IPS-20b (cell line): Measurements from ENCODE around the gene PTPRK.

Experiments
- H3K27ac ChIP-seq: one replicate; pipeline ENCODE4 v1.5.1; 2013; ENCODE audit warnings: low read length
- H3K27me3 ChIP-seq: 2 replicates; pipeline ENCODE4 v1.6.1; 2013; ENCODE audit warnings: mild to moderate bottlenecking, low read length, inconsistent platforms; ENCODE audit not compliant: insufficient read depth
- H3K36me3 ChIP-seq: 2 replicates; pipeline ENCODE4 v1.6.1; 2013; ENCODE audit warnings: low read depth, mild to moderate bottlenecking, inconsistent platforms, low read length, moderate library complexity; ENCODE audit not compliant: insufficient read depth
- H3K4me1 ChIP-seq: 2 replicates; pipeline ENCODE4 v1.6.1; 2013; ENCODE audit warnings: mild to moderate bottlenecking, control low read depth, inconsistent platforms, low read length, moderate library complexity; ENCODE audit not compliant: insufficient read depth
- H3K4me3 ChIP-seq: 2 replicates; pipeline ENCODE4 v1.5.1; 2013; ENCODE audit warnings: mild to moderate bottlenecking, low read length, inconsistent platforms
- H3K9ac ChIP-seq: 2 replicates; pipeline ENCODE4 v1.6.1; 2013; ENCODE audit warnings: low read depth, mild to moderate bottlenecking, inconsistent platforms, low read length, moderate library complexity
- H3K9me3 ChIP-seq: 2 replicates; pipeline ENCODE4 v1.6.1; 2013; ENCODE audit warnings: mild to moderate bottlenecking, low read depth, low read length, inconsistent platforms; ENCODE audit not compliant: insufficient read depth

Gene PTPRK

DNA sequence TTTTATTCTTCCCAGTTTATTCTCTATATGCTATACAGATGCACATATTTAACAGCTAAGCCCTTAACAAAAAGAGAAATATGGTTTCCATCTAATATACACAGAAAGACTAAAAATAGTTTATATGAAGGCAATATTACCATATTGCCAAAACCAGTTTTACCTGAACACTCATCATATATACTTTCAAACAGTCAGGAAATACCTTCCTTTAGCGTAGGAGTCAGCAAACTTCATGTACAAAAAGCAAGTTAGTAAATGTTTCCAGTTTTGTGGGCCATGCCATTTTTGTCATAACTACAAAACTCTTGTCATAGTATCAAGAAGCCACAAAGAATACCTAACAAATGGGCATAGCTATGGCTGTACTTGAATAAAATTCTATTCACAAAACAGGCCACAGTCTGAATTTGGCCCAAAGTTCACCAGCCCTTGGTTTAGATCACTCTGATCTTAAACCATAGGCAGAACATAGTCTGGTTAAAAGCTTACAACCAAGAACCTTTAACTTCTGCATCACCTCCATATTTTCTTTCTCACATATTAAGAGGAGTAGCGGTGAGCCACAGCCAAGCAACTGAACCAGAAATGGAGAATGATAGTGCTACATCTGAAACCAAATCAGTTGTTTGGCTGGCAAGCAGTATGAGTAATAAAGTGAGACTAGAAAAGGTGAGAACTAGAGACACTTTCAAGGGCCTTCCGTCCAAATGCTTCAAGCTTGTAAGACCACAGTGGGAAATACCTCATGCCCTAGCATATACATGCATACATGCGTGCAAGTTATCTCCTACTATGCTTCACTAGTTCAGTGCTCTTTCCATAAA, 116.6 kb downstream of the PTPRK start:
- Histone ChIP-seq H3K4me1 (peaks cover 4% of the 10 kb centered on the region; the same call in 1 of the 2 replicates), H3K27ac (no peak overlapping the region), H3K9me3 (no peaks in the 10 kb centered on the region), H3K27me3 (no peaks in the 10 kb centered on the region), H3K4me3 (no peak overlapping the region), H3K36me3 (no peaks in the 10 kb centered on the region), H3K9ac (no peak overlapping the region)

DNA sequence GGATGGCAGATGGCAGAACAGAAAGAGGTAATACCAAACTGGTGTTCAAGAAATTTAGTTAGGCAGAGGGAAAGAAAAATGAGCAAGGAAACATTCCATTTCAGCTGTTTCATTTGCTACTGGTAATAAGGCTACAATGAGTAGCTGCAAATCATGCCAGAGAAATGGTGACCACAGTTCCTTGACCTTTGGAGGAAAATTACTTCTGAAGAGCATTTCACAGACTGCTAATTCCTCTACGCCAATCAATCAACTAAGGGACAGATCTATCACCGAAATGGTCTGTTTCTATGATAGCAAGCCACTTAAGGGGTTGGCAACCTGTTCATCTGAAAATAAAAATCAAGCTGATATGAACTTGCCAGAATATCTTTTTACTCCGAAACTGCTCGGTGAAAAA, 119.5 kb downstream of the PTPRK start:
- Histone ChIP-seq H3K4me3 (no peak overlapping the region), H3K27ac (no peak overlapping the region), H3K4me1 (peaks cover 4% of the 10 kb centered on the region; the same call in 1 of the 2 replicates), H3K27me3 (no peaks in the 10 kb centered on the region), H3K9me3 (no peaks in the 10 kb centered on the region), H3K36me3 (peaks cover 2% of the 10 kb centered on the region; the same call in 1 of the 2 replicates), H3K9ac (no peak overlapping the region)

DNA sequence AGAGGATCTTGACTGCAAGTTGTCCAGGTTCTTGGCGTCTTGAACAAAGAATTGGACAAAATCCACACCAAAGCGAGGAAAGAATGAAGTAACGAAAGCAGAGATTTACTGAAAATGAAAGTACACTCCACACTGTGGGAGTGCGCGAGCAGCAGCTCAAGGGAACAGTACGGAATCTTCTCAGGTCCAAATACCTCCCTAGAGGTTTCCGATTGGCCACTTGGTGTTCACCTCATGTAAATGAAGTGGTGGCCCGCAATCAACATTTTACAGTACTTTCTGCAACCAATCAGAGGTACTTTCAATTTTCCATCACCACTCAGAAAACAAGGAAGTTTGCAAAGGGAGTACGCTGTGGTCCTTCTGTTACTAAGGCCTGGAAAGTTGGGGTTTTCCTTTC, 122.4 kb downstream of the PTPRK start:
- Histone ChIP-seq H3K27ac (no peak overlapping the region), H3K36me3 (peaks cover 2% of the 10 kb centered on the region; the same call in 1 of the 2 replicates), H3K9me3 (no peaks in the 10 kb centered on the region), H3K4me3 (no peak overlapping the region), H3K27me3 (no peaks in the 10 kb centered on the region), H3K9ac (no peak overlapping the region), H3K4me1 (peaks cover 4% of the 10 kb centered on the region; the same call in 1 of the 2 replicates)

DNA sequence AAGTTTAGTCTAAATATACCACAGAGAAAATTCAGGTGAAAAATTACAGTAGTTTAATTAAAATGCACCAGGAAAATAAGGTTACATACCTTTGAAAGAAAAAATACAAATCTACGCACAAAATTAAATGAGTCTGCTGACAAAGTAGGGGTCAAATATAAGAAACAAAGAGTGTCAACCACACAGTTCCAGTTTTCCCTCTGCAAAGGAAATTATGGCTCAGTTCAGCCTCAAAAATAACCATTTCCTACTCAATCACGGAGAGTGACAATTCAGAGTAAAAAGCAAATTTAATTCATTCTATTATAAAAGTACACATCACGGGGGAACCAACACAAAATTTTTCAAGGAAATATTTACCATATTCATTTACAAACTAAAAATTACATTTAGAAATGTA, 124.8 kb downstream of the PTPRK start:
- no peak overlapping the region for H3K4me3 ChIP-seq
- H3K27me3 ChIP-seq = no peaks in the 10 kb centered on the region
- H3K36me3 ChIP-seq = peaks cover 2% of the 10 kb centered on the region; the same call in 1 of the 2 replicates
- peaks cover 4% of the 10 kb centered on the region; the same call in 1 of the 2 replicates for H3K4me1 ChIP-seq
- H3K9ac ChIP-seq = no peak overlapping the region
- no peaks in the 10 kb centered on the region for H3K9me3 ChIP-seq
- no peak overlapping the region for H3K27ac ChIP-seq

DNA sequence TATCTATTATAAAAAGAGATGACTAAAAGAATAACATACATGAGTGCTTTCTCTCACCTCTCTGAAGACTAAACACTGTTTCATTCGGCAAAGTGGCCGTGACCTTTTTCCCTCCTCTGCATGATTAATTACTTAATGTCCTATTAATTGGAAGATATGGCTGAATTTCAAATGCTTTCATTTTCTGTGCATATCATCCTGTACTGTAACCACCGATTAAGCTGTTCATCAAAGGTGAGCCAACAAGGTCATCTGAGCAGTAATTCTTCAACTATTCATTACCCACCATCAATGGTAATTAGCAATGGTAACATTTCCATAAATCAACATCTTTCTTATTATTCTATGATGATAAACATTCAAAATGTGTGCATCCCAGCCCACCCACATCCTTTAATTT, 125.2 kb downstream of the PTPRK start:
- H3K27me3 ChIP-seq = no peaks in the 10 kb centered on the region
- no peaks in the 10 kb centered on the region for H3K9me3 ChIP-seq
- H3K9ac ChIP-seq = no peak overlapping the region
- peaks cover 2% of the 10 kb centered on the region; the same call in 1 of the 2 replicates for H3K36me3 ChIP-seq
- H3K27ac ChIP-seq = no peak overlapping the region
- H3K4me3 ChIP-seq = no peak overlapping the region
- peaks cover 4% of the 10 kb centered on the region; the same call in 1 of the 2 replicates for H3K4me1 ChIP-seq

DNA sequence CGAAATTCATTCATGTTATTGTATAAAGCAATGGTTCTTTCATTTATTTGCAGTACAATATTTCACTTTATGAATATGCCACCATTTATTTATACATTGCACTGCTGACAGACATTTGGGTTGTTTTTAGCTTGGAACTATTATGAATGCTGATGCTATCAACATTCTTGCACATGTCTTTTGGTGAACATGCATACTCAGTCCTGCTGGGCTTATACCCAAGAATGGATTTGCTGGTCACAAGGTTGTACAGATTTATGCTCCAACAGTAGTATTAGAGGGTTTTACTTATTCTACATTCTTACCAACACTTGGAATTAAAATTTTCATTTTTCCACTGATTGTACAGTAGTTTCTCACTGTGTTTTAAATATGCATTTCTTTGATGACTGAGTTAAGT, 126.2 kb downstream of the PTPRK start:
- H3K4me3 ChIP-seq = no peak overlapping the region
- no peak overlapping the region for H3K9ac ChIP-seq
- H3K9me3 ChIP-seq = no peaks in the 10 kb centered on the region
- H3K27ac ChIP-seq = no peak overlapping the region
- H3K36me3 ChIP-seq = peaks cover 2% of the 10 kb centered on the region; the same call in 1 of the 2 replicates
- no peaks in the 10 kb centered on the region for H3K27me3 ChIP-seq
- H3K4me1 ChIP-seq = no peaks in the 10 kb centered on the region

DNA sequence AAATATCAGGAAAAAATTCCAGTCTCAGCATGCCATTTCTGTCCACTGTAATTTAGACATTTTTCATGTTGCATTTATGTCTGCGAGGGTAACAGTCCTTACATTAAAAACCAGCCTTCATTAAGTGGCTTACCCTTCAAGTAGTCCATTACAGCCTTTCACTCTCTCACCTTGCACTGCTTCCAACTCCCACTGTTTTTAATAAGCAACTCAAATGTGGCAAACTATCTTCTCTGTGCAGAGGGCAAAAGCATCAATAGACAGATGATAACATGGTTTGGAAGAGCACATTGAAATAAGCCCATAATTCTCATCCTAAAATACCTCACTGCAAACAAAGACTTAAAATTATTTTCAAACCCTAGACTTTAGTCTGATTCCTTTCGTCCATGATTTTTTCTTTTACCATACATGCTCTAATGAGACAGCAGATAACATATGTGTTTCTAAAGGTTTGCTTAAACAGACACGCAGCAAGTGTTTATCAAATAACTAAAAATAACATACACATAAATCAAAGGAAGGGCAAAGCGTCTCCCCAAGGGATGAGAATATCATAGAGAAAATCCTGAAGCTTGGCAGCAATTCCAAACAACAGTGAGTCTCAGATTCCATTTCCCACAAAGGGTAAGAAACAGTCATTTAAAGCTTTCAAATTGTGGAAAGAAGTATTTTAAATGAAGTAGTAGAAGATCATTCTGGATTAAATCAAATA, 130.4 kb downstream of the PTPRK start:
- no peaks in the 10 kb centered on the region for H3K36me3 ChIP-seq
- H3K4me1 ChIP-seq = no peaks in the 10 kb centered on the region
- H3K9ac ChIP-seq = no peak overlapping the region
- H3K9me3 ChIP-seq = no peaks in the 10 kb centered on the region
- H3K27me3 ChIP-seq = no peaks in the 10 kb centered on the region
- H3K4me3 ChIP-seq = no peak overlapping the region
- no peak overlapping the region for H3K27ac ChIP-seq

DNA sequence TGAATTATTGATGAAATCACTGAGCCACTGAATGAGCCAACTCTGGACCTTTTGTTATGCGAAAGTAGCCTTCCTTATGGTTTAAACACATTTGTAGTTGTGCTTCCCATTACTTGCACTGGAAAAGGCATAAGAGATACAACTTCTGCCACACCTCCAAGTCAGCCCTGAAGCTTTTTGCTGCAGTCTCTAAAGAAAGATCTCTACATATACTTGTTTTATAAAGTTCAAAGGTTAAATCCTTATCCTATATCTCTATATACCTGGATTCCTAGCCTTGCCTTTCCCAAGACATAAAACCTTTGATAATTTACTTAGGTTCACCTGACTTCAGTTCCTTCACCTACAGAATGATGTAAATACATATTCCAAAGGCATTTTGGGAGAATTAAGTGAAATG, 132.0 kb downstream of the PTPRK start:
- Histone ChIP-seq H3K9ac (no peak overlapping the region), H3K9me3 (no peaks in the 10 kb centered on the region), H3K4me3 (no peak overlapping the region), H3K4me1 (no peaks in the 10 kb centered on the region), H3K36me3 (no peaks in the 10 kb centered on the region), H3K27me3 (no peaks in the 10 kb centered on the region), H3K27ac (no peak overlapping the region)

DNA sequence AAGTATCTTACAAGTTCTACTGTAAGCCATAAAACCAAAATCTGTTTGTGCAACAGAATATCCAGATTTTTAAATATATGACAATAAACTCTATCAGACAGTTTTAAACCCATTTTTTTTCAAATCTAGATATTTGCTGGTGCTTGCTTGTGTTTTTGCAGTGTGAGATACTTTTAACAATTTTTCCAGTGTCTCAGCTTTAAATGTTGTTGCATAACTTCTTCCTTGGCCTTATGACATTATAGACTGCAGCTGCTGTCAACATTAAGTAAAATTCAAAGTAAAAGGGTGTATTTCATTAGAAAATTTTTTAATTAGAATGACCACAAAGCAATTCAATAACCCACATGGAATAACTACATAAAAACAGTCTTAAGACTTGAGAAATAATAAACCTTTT, 139.5 kb downstream of the PTPRK start:
- Histone ChIP-seq H3K27ac (no peak overlapping the region), H3K4me1 (no peaks in the 10 kb centered on the region), H3K9ac (no peak overlapping the region), H3K4me3 (no peak overlapping the region), H3K27me3 (no peaks in the 10 kb centered on the region), H3K9me3 (peaks cover 20% of the 10 kb centered on the region), H3K36me3 (peaks cover 6% of the 10 kb centered on the region; the same call in 1 of the 2 replicates)

DNA sequence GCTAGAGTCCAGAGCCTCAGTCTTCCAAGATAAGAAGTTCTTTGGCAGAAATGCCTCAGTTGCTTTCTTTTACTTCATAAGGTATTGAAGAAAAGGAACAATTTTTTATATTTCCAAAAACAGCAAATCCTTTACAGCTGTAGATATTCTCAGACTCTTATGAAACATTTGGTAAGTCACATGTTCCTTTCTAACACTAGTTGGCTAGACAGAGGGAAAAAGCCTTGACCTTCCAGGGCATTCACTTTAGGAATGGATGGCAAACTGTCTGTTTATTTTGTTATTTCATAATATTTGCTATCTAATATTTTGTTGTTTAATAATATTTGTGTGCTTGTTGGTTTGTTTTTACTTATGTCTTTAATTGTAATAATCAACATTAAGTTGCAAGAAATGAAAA, 140.8 kb downstream of the PTPRK start:
- no peak overlapping the region for H3K27ac ChIP-seq
- no peaks in the 10 kb centered on the region for H3K27me3 ChIP-seq
- H3K9me3 ChIP-seq = peaks cover 29% of the 10 kb centered on the region
- H3K9ac ChIP-seq = no peak overlapping the region
- no peak overlapping the region for H3K4me3 ChIP-seq
- no peaks in the 10 kb centered on the region for H3K4me1 ChIP-seq
- H3K36me3 ChIP-seq = peaks cover 11% of the 10 kb centered on the region; the same call in 1 of the 2 replicates

DNA sequence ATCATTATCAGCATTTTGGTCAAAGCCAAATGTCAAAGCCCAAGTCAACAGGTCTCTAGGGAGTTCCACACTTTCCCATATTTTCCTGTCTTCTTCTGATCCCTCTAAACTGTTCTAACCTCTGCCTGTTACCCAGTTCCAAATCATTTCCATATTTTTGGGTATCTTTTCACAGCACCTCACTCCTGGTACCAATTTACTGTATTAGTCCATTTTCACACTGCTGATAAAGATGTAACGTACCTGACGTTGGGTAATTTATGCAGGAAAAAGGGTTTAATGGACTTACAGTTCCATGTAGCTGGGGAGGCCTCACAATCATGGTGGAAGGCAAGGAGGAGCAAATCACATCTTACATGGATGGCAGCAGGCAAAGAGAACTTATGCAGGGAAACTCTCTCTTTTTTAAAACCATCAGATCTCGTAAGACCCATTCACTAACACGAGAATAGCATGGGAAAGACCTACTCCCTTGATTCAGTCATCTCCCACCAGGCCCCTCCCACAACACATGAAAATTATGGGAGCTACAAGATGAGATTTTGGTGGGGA, 143.4 kb downstream of the PTPRK start:
- Histone ChIP-seq H3K9ac (no peak overlapping the region), H3K4me1 (no peaks in the 10 kb centered on the region), H3K9me3 (peaks cover 29% of the 10 kb centered on the region), H3K36me3 (peaks cover 11% of the 10 kb centered on the region; the same call in 1 of the 2 replicates), H3K4me3 (no peak overlapping the region; the same call in 1 of the 2 replicates), H3K27me3 (no peaks in the 10 kb centered on the region), H3K27ac (no peak overlapping the region)
